ENCODE results near the gene RAD21L1.

The RAD21L1 gene

GRCh38 chr20:1183153-1183552, 42.7 kb upstream of the RAD21L1 start:
- Histone ChIP-seq H3K36me3 (ENCODE audit: low read length) (no peaks in the 10 kb centered on the region), H3F3A (ENCODE audit: insufficient read depth) (no peaks in the 10 kb centered on the region), H2AFZ (ENCODE audit: low read depth, low read length, severe bottlenecking) (no peak overlapping the region), H3K9ac (ENCODE audit: low read length) (no peak overlapping the region), H3K9me3 (ENCODE audit: insufficient read depth, low read length) (no peaks in the 10 kb centered on the region), H4K20me1 (ENCODE audit: low read depth, low read length) (no peaks in the 10 kb centered on the region), H3K27me3 (ENCODE audit: low read length) (no peaks in the 10 kb centered on the region), H3K4me2 (ENCODE audit: low read depth, low read length, poor library complexity, severe bottlenecking) (no peak overlapping the region), H3K4me3 (ENCODE audit: insufficient read depth, low read length, poor library complexity, severe bottlenecking) (no peak overlapping the region), H3K9me2 (replicated peaks; ENCODE audit: insufficient read depth, low read length) (no peaks in the 10 kb centered on the region), H3K27ac (ENCODE audit: low read depth, low read length) (no peak overlapping the region), H3K79me2 (ENCODE audit: insufficient read depth, low read length) (no peaks in the 10 kb centered on the region)
- no peak for TF ChIP-seq CTCF (IDR thresholded peaks at IDR 0.05; ENCODE audit: insufficient read depth, low read length, poor library complexity, severe bottlenecking)

GRCh38 chr20:1184260-1184637, 41.6 kb upstream of the RAD21L1 start:
- H3K9me2 ChIP-seq (replicated peaks; ENCODE audit: insufficient read depth, low read length), result no peaks in the 10 kb centered on the region
- TF ChIP-seq EZH2phosphoT487 (conservative IDR thresholded peaks at IDR 0.05; ENCODE audit: low read length) (no peak), CTCF (IDR thresholded peaks at IDR 0.05; ENCODE audit: insufficient read depth, low read length, poor library complexity, severe bottlenecking) (no peak)
- H3K4me2 ChIP-seq (ENCODE audit: low read depth, low read length, poor library complexity, severe bottlenecking), result no peak overlapping the region
- H3F3A ChIP-seq (ENCODE audit: insufficient read depth), result no peaks in the 10 kb centered on the region
- H3K4me3 ChIP-seq (ENCODE audit: insufficient read depth, low read length, poor library complexity, severe bottlenecking), result no peak overlapping the region
- no peak overlapping the region for H3K9ac ChIP-seq (ENCODE audit: low read length)
- H3K9me3 ChIP-seq (ENCODE audit: insufficient read depth, low read length), result no peaks in the 10 kb centered on the region
- no peaks in the 10 kb centered on the region for H3K36me3 ChIP-seq (ENCODE audit: low read length)
- H2AFZ ChIP-seq (ENCODE audit: low read depth, low read length, severe bottlenecking), result no peak overlapping the region
- no peaks in the 10 kb centered on the region for H3K79me2 ChIP-seq (ENCODE audit: insufficient read depth, low read length)
- no peak overlapping the region for H3K27ac ChIP-seq (ENCODE audit: low read depth, low read length)
- no peaks in the 10 kb centered on the region for H4K20me1 ChIP-seq (ENCODE audit: low read depth, low read length)
- H3K27me3 ChIP-seq (ENCODE audit: low read length), result no peaks in the 10 kb centered on the region

GRCh38 chr20:1184638-1185315, 41.1 kb upstream of the RAD21L1 start, which contains the start of gene TMEM74B:
TSS of gene TMEM74B (minus strand) at chr20:1184981. CDS start at chr20:1183801, 1,180 bp downstream.
- Histone ChIP-seq H3K9ac (ENCODE audit: low read length) (no peak within 1 kb of the TSS), H3K4me2 (ENCODE audit: low read depth, low read length, poor library complexity, severe bottlenecking) (no peak within 1 kb of the TSS), H2AFZ (ENCODE audit: low read depth, low read length, severe bottlenecking) (no peak within 1 kb of the TSS)

More at GRCh38 chr20:1184638-1185315, 41.1 kb upstream of the RAD21L1 start, which contains the start of gene TMEM74B:
- no peak within 1 kb of the TSS for H3K4me3 ChIP-seq (ENCODE audit: insufficient read depth, low read length, poor library complexity, severe bottlenecking)
- no peaks in the 10 kb centered on the region for H3K9me2 ChIP-seq (replicated peaks; ENCODE audit: insufficient read depth, low read length)
- H3F3A ChIP-seq (ENCODE audit: insufficient read depth), result no peaks in the 10 kb centered on the region
- no peaks in the 10 kb centered on the region for H4K20me1 ChIP-seq (ENCODE audit: low read depth, low read length)
- no peaks in the 10 kb centered on the region for H3K36me3 ChIP-seq (ENCODE audit: low read length)
- no peaks in the 10 kb centered on the region for H3K27me3 ChIP-seq (ENCODE audit: low read length)
- no peaks in the 10 kb centered on the region for H3K9me3 ChIP-seq (ENCODE audit: insufficient read depth, low read length)
- TF ChIP-seq EZH2phosphoT487 (conservative IDR thresholded peaks at IDR 0.05; ENCODE audit: low read length) (no peak), CTCF (IDR thresholded peaks at IDR 0.05; ENCODE audit: insufficient read depth, low read length, poor library complexity, severe bottlenecking) (no peak)
- H3K79me2 ChIP-seq (ENCODE audit: insufficient read depth, low read length), result no peaks in the 10 kb centered on the region
- H3K27ac ChIP-seq (ENCODE audit: low read depth, low read length), result no peak within 1 kb of the TSS
